GM23338 (cell line): ENCODE measurements around the gene RFC1. TPM values are rescaled to one million over a fixed set of nuclear protein-coding genes. Genes with fewer than 3 reads are reported as not detected.

Experiments
- ATAC-seq: fragments of 200-7000 bp; cut with Tn5 transposase; 3 replicates; pipeline ENCODE4 v1.9.1; 2020
- DNase-seq: peaks from one replicate; pipeline ENCODE4 v3.0.0-alpha.2; 2015; ENCODE audit warnings: low spot score
- H2AFZ ChIP-seq: fragments of 200-600 bp; sonication (generic); 2 replicates; pipeline ENCODE4 v1.8.0; 2016; ENCODE audit warnings: antibody characterized with exemption, mild to moderate bottlenecking, moderate library complexity
- H3F3A ChIP-seq: fragments of 200-600 bp; sonication (generic); replicated peaks from 2 replicates; pipeline ENCODE4 v1.8.0; 2017; ENCODE audit warnings: antibody characterized with exemption, mixed run types, low read depth
- H3K27ac ChIP-seq: fragments of 200-600 bp; sonication (generic); 2 replicates; pipeline ENCODE4 v1.6.1; 2016; ENCODE audit warnings: low read depth
- H3K27me3 ChIP-seq: fragments of 200-600 bp; sonication (generic); 2 replicates; pipeline ENCODE4 v1.8.0; 2016; ENCODE audit warnings: mild to moderate bottlenecking, mixed run types, moderate library complexity; ENCODE audit not compliant: insufficient read depth
- H3K36me3 ChIP-seq: fragments of 200-600 bp; sonication (generic); 2 replicates; pipeline ENCODE4 v1.8.0; 2016; ENCODE audit warnings: mild to moderate bottlenecking; ENCODE audit not compliant: insufficient read depth
- H3K4me1 ChIP-seq: fragments of 200-600 bp; sonication (generic); 2 replicates; pipeline ENCODE4 v1.8.0; 2016; ENCODE audit warnings: mild to moderate bottlenecking, moderate library complexity; ENCODE audit not compliant: insufficient read depth
- H3K4me2 ChIP-seq: fragments of 200-600 bp; sonication (generic); 2 replicates; pipeline ENCODE4 v1.7.1; 2017; ENCODE audit warnings: mixed run types
- H3K4me3 ChIP-seq: fragments of 200-600 bp; sonication (generic); 2 replicates; pipeline ENCODE4 v1.6.1; 2016; ENCODE audit warnings: mixed run types
- H3K79me2 ChIP-seq: fragments of 200-600 bp; sonication (generic); replicated peaks from 2 replicates; pipeline ENCODE4 v1.8.0; 2017; ENCODE audit warnings: mild to moderate bottlenecking; ENCODE audit not compliant: insufficient read depth
- H3K9me2 ChIP-seq: fragments of 200-600 bp; sonication (generic); 2 replicates; pipeline ENCODE4 v1.8.0; 2017; ENCODE audit not compliant: insufficient read depth
- H4K20me1 ChIP-seq: fragments of 200-600 bp; sonication (generic); replicated peaks from 2 replicates; pipeline ENCODE4 v1.8.0; 2017; ENCODE audit warnings: mild to moderate bottlenecking; ENCODE audit not compliant: insufficient read depth
- H3K27ac Mint-ChIP-seq: 2 replicates; pipeline ENCODE4 v1.8.0; 2020; ENCODE audit warnings: inconsistent platforms, mild to moderate bottlenecking, moderate library complexity, mixed read lengths
- H3K27me3 Mint-ChIP-seq: 3 replicates; pipeline ENCODE4 v1.8.0; 2022; ENCODE audit warnings: low read depth, mild to moderate bottlenecking, moderate library complexity, mixed read lengths, inconsistent platforms; ENCODE audit not compliant: insufficient read depth, poor library complexity
- H3K36me3 Mint-ChIP-seq: 3 replicates; pipeline ENCODE4 v1.8.0; 2021; ENCODE audit warnings: low read depth, mild to moderate bottlenecking, inconsistent platforms, moderate library complexity, mixed read lengths
- H3K4me1 Mint-ChIP-seq: 3 replicates; pipeline ENCODE4 v1.8.0; 2020; ENCODE audit warnings: mild to moderate bottlenecking, inconsistent platforms, mixed read lengths
- H3K4me3 Mint-ChIP-seq: 3 replicates; pipeline ENCODE4 v1.8.0; 2021; ENCODE audit warnings: moderate library complexity, mild to moderate bottlenecking, inconsistent platforms, mixed read lengths
- H3K9me3 Mint-ChIP-seq: 3 replicates; pipeline ENCODE4 v1.8.0; 2020; ENCODE audit warnings: moderate library complexity, mild to moderate bottlenecking, inconsistent platforms, mixed read lengths
- CREB1 ChIP-seq: fragments of 250-450 bp; sonication (Bioruptor Pico); IDR thresholded peaks from 2 replicates; pipeline ENCODE4 v1.5.0; 2020; ENCODE audit warnings: low read depth, mild to moderate bottlenecking, moderate library complexity
- CTCF ChIP-seq, 2 experiments: fragments of 200-600 bp in 1 of 2; sonication (generic) in 1 of 2; conservative IDR thresholded peaks; 2 replicates each; pipeline versions ENCODE4 v1.5.1 to v1.6.1; 2016 to 2017; ENCODE audit warnings: antibody characterized with exemption in 2 of 2, low read depth in 2 of 2, mild to moderate bottlenecking in 2 of 2, moderate library complexity in 1 of 2
- ETS1 ChIP-seq: IDR thresholded peaks from 2 replicates; pipeline ENCODE4 v1.6.1; 2016; ENCODE audit warnings: antibody characterized with exemption
- EZH2 ChIP-seq: fragments of 200-600 bp; sonication (generic); IDR thresholded peaks from one replicate; pipeline ENCODE4 v1.8.0; 2017; ENCODE audit warnings: antibody characterized with exemption, mild to moderate bottlenecking, low read depth; ENCODE audit not compliant: unreplicated experiment
- EZH2phosphoT487 ChIP-seq: fragments of 200-600 bp; sonication (generic); IDR thresholded peaks from one replicate; pipeline ENCODE4 v1.8.1; 2018; ENCODE audit warnings: antibody characterized with exemption; ENCODE audit not compliant: unreplicated experiment
- JUNB ChIP-seq: IDR thresholded peaks from one replicate; pipeline ENCODE4 v1.6.1; 2016; ENCODE audit warnings: antibody characterized with exemption; ENCODE audit not compliant: unreplicated experiment
- POLR2AphosphoS5 ChIP-seq: IDR thresholded peaks from 2 replicates; pipeline ENCODE4 v1.6.1; 2016; ENCODE audit warnings: antibody characterized with exemption, low read depth
- REST ChIP-seq: IDR thresholded peaks from one replicate; pipeline ENCODE4 v1.6.1; 2018; ENCODE audit warnings: antibody characterized with exemption; ENCODE audit not compliant: unreplicated experiment
- STAT1 ChIP-seq: IDR thresholded peaks from one replicate; pipeline ENCODE4 v1.6.1; 2016; ENCODE audit warnings: antibody characterized with exemption; ENCODE audit not compliant: unreplicated experiment
- ZNF114 ChIP-seq: fragments of 250-450 bp; sonication (Bioruptor Pico); IDR thresholded peaks from 2 replicates; pipeline ENCODE4 v1.5.0; 2020; ENCODE audit warnings: mild to moderate bottlenecking, moderate library complexity
- ZNF462 ChIP-seq: fragments of 250-450 bp; sonication (Bioruptor Pico); IDR thresholded peaks from 2 replicates; pipeline ENCODE4 v1.5.0; 2020; ENCODE audit warnings: mild to moderate bottlenecking, moderate library complexity
- polyA plus RNA-seq: library from polyadenylated mRNA; unstranded; fragments of >200 nt; fragmentation: Nextera tagmentation; extraction: Ambion mirVana; gene quantifications from 2 replicates; pipeline ENCODE4 v1.2.1, GENCODE V29; 2016
- total RNA-seq: library from RNA; depleted of rRNA; stranded (reverse); fragments of >200 nt; shearing (Covaris generic); gene quantifications from 2 replicates; pipeline ENCODE4 v1.2.3, GENCODE V29; 2014

RFC1 gene
- total and polyA plus RNA-seq, 2 experiments from 2014 or later: 75.8 to 228 TPM

GRCh38 chr4:39305912-39306677 is 60.1 kb downstream of the RFC1 start (continued):
- TF ChIP-seq ZNF462 (CRISPR knock-in tag) (no peak), POLR2AphosphoS5 (no peak), EZH2 (no peak), CTCF (conservative IDR thresholded peaks at IDR 0.05; ENCODE audit: low read depth in 2 of 2) (no peak), ZNF114 (CRISPR knock-in tag) (no peak)

GRCh38 chr4:39304651-39305050 is 61.5 kb downstream of the RFC1 start:
- Histone ChIP-seq H3K27ac (no peak overlapping the region), H3K36me3 (peaks cover 40% of the 10 kb centered on the region), H3F3A (0 out of 2 replicates have a peak, but pooled peaks cover 2% of the 10 kb centered on the region), H2AFZ (no peak overlapping the region), H3K79me2 (no peaks in the 10 kb centered on the region; the same call in 1 of the 2 replicates), H4K20me1 (peaks cover 13% of the 10 kb centered on the region; the same call in 1 of the 2 replicates), H3K4me2 (no peak overlapping the region), H3K27me3 (no peaks in the 10 kb centered on the region), H3K4me1 (no peaks in the 10 kb centered on the region), H3K4me3 (no peak overlapping the region), H3K9me2 (no peaks in the 10 kb centered on the region)
- Mint-ChIP-seq H3K36me3 (peaks cover 70% of the 10 kb centered on the region), H3K4me3 (no peak overlapping the region), H3K27ac (peak overlapping the region; percentile 68; the same call in 1 of the 2 replicates), H3K27me3 (no peaks in the 10 kb centered on the region), H3K9me3 (no peaks in the 10 kb centered on the region), H3K4me1 (no peaks in the 10 kb centered on the region)
- DNase-seq: no peak
- no peak for ATAC-seq
- no peak for TF ChIP-seq STAT1
- TF ChIP-seq CREB1 (CRISPR knock-in tag): no peak
- no peak for TF ChIP-seq EZH2phosphoT487
- TF ChIP-seq JUNB: no peak
- no peak for TF ChIP-seq EZH2
- no peak for TF ChIP-seq ETS1
- no peak for TF ChIP-seq REST
- TF ChIP-seq POLR2AphosphoS5: no peak
